ENCODE results near the gene DBNDD1.
"Not testable (repeated sequence)": the region's sequence is repeated elsewhere in the genome, so short reads cannot be mapped to it uniquely, and the experiment has no call there.

DBNDD1 gene, protein sequence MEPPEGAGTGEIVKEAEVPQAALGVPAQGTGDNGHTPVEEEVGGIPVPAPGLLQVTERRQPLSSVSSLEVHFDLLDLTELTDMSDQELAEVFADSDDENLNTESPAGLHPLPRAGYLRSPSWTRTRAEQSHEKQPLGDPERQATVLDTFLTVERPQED

GRCh38 chr16:90018652-90019542 lies at the start of gene DBNDD1:
DBNDD1 (minus strand) TSS chr16:90019456; CDS start chr16:90019341, 115 bp downstream.
- Histone ChIP-seq H3K4me1 (ENCODE audit: control insufficient read depth in 1 of 2, insufficient read depth in 1 of 2, low read depth in 1 of 2, low read length in 1 of 2) (peaks cover 31 to 43% of the 10 kb centered on the region in 2 experiments), H3K4me3 (ENCODE audit: low read depth in 1 of 2, low read length in 1 of 2) (peak within 1 kb of the TSS; percentile 35 to 61), H3K27ac (no peak within 1 kb of the TSS), H3K9me3 (no peaks in the 10 kb centered on the region), H3K27me3 (peaks cover 65% of the 10 kb centered on the region), H3K36me3 (no peaks in the 10 kb centered on the region)
- TF ChIP-seq, protein P1, sequence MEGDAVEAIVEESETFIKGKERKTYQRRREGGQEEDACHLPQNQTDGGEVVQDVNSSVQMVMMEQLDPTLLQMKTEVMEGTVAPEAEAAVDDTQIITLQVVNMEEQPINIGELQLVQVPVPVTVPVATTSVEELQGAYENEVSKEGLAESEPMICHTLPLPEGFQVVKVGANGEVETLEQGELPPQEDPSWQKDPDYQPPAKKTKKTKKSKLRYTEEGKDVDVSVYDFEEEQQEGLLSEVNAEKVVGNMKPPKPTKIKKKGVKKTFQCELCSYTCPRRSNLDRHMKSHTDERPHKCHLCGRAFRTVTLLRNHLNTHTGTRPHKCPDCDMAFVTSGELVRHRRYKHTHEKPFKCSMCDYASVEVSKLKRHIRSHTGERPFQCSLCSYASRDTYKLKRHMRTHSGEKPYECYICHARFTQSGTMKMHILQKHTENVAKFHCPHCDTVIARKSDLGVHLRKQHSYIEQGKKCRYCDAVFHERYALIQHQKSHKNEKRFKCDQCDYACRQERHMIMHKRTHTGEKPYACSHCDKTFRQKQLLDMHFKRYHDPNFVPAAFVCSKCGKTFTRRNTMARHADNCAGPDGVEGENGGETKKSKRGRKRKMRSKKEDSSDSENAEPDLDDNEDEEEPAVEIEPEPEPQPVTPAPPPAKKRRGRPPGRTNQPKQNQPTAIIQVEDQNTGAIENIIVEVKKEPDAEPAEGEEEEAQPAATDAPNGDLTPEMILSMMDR (IDR thresholded peaks at IDR 0.05), result no peak

DNA sequence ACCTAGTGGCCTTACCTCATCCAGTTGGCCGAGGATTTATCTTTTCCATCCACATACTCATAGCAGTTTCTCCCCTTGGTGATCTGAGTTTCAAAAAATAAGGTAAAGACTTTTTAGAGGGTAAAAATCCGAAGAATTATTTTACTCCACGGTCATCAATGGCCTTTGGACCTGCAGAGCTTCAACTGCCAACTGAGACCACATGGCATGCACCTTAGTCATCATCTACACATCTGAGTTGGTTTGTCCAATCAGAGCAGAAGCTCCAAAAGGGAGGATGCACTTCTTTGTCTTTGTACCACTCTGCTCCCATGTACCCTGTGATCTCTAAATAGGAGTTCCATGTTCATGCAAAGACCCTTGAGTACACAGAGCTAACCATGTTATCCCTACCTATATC lies 42.2 kb upstream of the DBNDD1 start:
- Histone ChIP-seq H3K4me1 (ENCODE audit: control insufficient read depth in 1 of 2, insufficient read depth in 1 of 2, low read depth in 1 of 2, low read length in 1 of 2) (no peaks in the 10 kb centered on the region), H3K9me3 (no peaks in the 10 kb centered on the region), H3K27ac (no peak overlapping the region), H3K27me3 (peaks cover 17% of the 10 kb centered on the region), H3K36me3 (no peaks in the 10 kb centered on the region), H3K4me3 (ENCODE audit: low read depth in 1 of 2, low read length in 1 of 2) (no peak overlapping the region)
- TF ChIP-seq, protein P1 (IDR thresholded peaks at IDR 0.05), result no peak

GRCh38 chr16:90057738-90058173 lies 38.5 kb upstream of the DBNDD1 start:
- Histone ChIP-seq H3K4me3 (ENCODE audit: low read depth in 1 of 2, low read length in 1 of 2) (no peak overlapping the region), H3K4me1 (ENCODE audit: control insufficient read depth in 1 of 2, insufficient read depth in 1 of 2, low read depth in 1 of 2, low read length in 1 of 2) (no peaks in the 10 kb centered on the region), H3K9me3 (no peaks in the 10 kb centered on the region), H3K27ac (no peak overlapping the region), H3K27me3 (peaks cover 10% of the 10 kb centered on the region), H3K36me3 (no peaks in the 10 kb centered on the region)
- TF ChIP-seq, protein P1 (IDR thresholded peaks at IDR 0.05), result no peak

DNA sequence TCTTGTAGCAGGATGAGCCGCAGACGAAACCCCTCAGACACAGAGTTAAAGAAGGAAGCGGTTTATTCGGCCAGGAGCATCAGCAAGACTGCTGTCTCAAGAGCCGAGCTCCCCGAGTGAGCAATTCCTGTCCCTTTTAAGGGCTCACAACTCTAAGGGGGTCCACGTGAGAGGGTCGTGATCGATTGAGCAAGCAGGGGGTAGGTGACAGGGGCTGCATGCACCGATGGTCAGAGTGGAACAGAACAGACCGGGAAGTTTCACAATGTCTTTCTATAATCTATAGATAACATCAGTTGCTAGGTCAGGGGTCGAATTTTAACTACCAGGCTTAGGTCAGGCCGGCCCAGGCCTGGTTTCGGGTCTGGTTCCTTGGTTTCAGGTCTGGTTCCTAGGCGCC lies 37.3 kb upstream of the DBNDD1 start:
- H3K27me3 ChIP-seq; H3K36me3 ChIP-seq; H3K4me1 ChIP-seq (ENCODE audit: control insufficient read depth in 1 of 2, insufficient read depth in 1 of 2, low read depth in 1 of 2, low read length in 1 of 2); H3K9me3 ChIP-seq; H3K4me3 ChIP-seq (ENCODE audit: low read depth in 1 of 2, low read length in 1 of 2); H3K27ac ChIP-seq: not testable (repeated sequence)

GRCh38 chr16:90055371-90055770 lies 36.1 kb upstream of the DBNDD1 start:
- no peak overlapping the region for H3K4me3 ChIP-seq (ENCODE audit: low read depth in 1 of 2, low read length in 1 of 2)
- H3K27me3 ChIP-seq, result peaks cover 10% of the 10 kb centered on the region
- H3K4me1 ChIP-seq (ENCODE audit: control insufficient read depth in 1 of 2, insufficient read depth in 1 of 2, low read depth in 1 of 2, low read length in 1 of 2), result no peaks in the 10 kb centered on the region
- TF ChIP-seq, protein P1 (IDR thresholded peaks at IDR 0.05), result no peak
- H3K27ac ChIP-seq, result no peak overlapping the region
- H3K9me3 ChIP-seq, result no peaks in the 10 kb centered on the region
- H3K36me3 ChIP-seq, result no peaks in the 10 kb centered on the region

DNA sequence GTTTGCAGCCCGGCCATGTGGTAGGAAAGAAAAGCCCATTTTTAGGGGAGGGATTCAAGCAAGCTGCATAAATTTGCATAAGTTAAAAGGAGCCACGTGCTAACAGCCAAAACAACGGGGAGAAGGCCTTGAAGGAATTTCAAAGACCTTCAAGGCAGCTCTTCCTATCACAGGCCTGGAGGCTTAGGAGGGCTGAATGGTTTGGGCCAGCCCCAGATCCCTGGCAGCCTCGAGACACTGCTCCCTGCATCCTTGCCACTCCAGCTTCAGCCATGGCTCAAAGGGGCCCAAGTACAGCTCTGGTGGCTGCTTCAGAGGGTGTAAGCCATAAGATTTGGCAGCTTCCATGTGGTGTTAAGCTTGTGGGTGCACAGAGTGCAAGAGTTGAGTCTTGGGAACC lies 35.3 kb upstream of the DBNDD1 start:
- peaks cover 10% of the 10 kb centered on the region for H3K27me3 ChIP-seq
- H3K9me3 ChIP-seq, result no peaks in the 10 kb centered on the region
- no peak overlapping the region for H3K4me3 ChIP-seq (ENCODE audit: low read depth in 1 of 2, low read length in 1 of 2)
- TF ChIP-seq, protein P1 (IDR thresholded peaks at IDR 0.05), result no peak
- H3K27ac ChIP-seq, result no peak overlapping the region
- no peaks in the 10 kb centered on the region for H3K4me1 ChIP-seq (ENCODE audit: control insufficient read depth in 1 of 2, insufficient read depth in 1 of 2, low read depth in 1 of 2, low read length in 1 of 2)
- H3K36me3 ChIP-seq, result no peaks in the 10 kb centered on the region
